ENCODE measurements around the gene NIBAN1. TPM values are rescaled to one million over a fixed set of nuclear protein-coding genes. Genes with fewer than 3 reads are reported as not detected.
A peak's percentile ranks its signal among the peaks of the same experiment; 100 is the strongest.

Gene NIBAN1
- total and polyA plus RNA-seq, 9 of the 15 experiments (the other 6 are each of a cell fraction or from before 2014, with no cell fraction given): 1.5 to 26.6 (median 16.2) TPM

DNA sequence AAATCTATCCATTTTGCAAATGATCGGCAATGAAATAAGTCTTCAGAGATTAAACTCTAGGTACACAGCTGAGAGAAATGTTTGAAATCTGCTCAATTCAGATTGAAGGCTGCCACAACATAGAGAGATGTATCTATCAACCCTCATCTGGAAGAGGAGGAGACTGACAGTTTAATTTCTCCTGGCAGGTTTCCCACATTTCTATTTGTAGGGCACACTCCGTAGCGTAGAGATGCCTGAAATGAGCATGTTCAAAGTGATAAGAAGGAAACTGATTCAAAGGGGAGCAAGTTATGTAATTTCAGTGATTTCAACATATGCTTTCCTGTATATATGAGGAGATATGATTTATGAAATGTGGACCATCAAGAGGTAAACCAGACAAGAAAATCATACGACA, 44.1 kb downstream of the NIBAN1 start (continued):
- TF ChIP-seq KLF16 (IDR thresholded peaks at IDR 0.05) (peak; percentile 68), NFE2L1 (tag; IDR thresholded peaks at IDR 0.05; ENCODE audit: borderline replicate concordance, low read depth) (no peak), SETDB1 (IDR thresholded peaks at IDR 0.05; ENCODE audit: low read length) (no peak), KDM1A (IDR thresholded peaks at IDR 0.05) (peak; percentile 33 to 51; a peak in 2 of 4 replicates), DPF2 (IDR thresholded peaks at IDR 0.05) (no peak), NCOR1 (IDR thresholded peaks at IDR 0.05) (peak; percentile 47; the same call in 1 of the 2 replicates), ASH1L (IDR thresholded peaks at IDR 0.05; ENCODE audit: borderline replicate concordance, low read depth, partially characterized antibody) (no peak), PHF20 (IDR thresholded peaks at IDR 0.05; ENCODE audit: partially characterized antibody) (no peak), ARID1B (IDR thresholded peaks at IDR 0.05) (no peak; the same call in 1 of the 2 replicates), HDAC3 (IDR thresholded peaks at IDR 0.05; ENCODE audit: borderline replicate concordance, partially characterized antibody) (peak; percentile 54), FOXK1 (CRISPR knock-in tag; IDR thresholded peaks at IDR 0.05; ENCODE audit: borderline replicate concordance) (no peak), TAF9B (IDR thresholded peaks at IDR 0.05; ENCODE audit: partially characterized antibody) (no peak), YBX1 (IDR thresholded peaks at IDR 0.05) (no peak), STAG1 (CRISPR knock-in tag; IDR thresholded peaks at IDR 0.05; ENCODE audit: borderline replicate concordance) (no peak), TAL1 (IDR thresholded peaks at IDR 0.05) (peak; percentile 51), POLR3A (IDR thresholded peaks at IDR 0.05; ENCODE audit: borderline replicate concordance, extremely low read depth, insufficient read depth, insufficient read length) (no peak), TEAD1 (CRISPR knock-in tag; IDR thresholded peaks at IDR 0.05) (0 out of 4 replicates have a peak, but pooled peaks of 1 of the 2 experiments have one; percentile 23), CBFA2T3 (IDR thresholded peaks at IDR 0.05) (peak; percentile 55), ZNF589 (CRISPR knock-in tag; IDR thresholded peaks at IDR 0.05; ENCODE audit: low read depth) (no peak), HDAC2 (IDR thresholded peaks at IDR 0.05) (peak; percentile 71; the same call in 1 of the 2 replicates), FOXK2 (conservative IDR thresholded peaks at IDR 0.05 in 1 of 2, IDR thresholded peaks at IDR 0.05 in 1 of 2; ENCODE audit: low read depth in 2 of 2) (no peak), MTA3 (IDR thresholded peaks at IDR 0.05; ENCODE audit: borderline replicate concordance) (no peak)
- TF ChIP-seq, protein P1, sequence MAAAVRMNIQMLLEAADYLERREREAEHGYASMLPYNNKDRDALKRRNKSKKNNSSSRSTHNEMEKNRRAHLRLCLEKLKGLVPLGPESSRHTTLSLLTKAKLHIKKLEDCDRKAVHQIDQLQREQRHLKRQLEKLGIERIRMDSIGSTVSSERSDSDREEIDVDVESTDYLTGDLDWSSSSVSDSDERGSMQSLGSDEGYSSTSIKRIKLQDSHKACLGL (CRISPR knock-in tag; IDR thresholded peaks at IDR 0.05; ENCODE audit: borderline replicate concordance, poor library complexity, severe bottlenecking): no peak
- TF ChIP-seq, protein P2, sequence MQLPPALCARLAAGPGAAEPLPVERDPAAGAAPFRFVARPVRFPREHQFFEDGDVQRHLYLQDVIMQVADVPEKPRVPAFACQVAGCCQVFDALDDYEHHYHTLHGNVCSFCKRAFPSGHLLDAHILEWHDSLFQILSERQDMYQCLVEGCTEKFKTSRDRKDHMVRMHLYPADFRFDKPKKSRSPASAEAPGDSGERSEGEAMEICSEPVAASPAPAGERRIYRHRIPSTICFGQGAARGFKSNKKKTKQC (CRISPR knock-in tag; IDR thresholded peaks at IDR 0.05): no peak
- TF ChIP-seq, protein P3, sequence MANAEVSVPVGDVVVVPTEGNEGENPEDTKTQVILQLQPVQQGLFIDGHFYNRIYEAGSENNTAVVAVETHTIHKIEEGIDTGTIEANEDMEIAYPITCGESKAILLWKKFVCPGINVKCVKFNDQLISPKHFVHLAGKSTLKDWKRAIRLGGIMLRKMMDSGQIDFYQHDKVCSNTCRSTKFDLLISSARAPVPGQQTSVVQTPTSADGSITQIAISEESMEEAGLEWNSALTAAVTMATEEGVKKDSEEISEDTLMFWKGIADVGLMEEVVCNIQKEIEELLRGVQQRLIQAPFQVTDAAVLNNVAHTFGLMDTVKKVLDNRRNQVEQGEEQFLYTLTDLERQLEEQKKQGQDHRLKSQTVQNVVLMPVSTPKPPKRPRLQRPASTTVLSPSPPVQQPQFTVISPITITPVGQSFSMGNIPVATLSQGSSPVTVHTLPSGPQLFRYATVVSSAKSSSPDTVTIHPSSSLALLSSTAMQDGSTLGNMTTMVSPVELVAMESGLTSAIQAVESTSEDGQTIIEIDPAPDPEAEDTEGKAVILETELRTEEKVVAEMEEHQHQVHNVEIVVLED (CRISPR knock-in tag; IDR thresholded peaks at IDR 0.05): no peak
- TF ChIP-seq, protein P4, sequence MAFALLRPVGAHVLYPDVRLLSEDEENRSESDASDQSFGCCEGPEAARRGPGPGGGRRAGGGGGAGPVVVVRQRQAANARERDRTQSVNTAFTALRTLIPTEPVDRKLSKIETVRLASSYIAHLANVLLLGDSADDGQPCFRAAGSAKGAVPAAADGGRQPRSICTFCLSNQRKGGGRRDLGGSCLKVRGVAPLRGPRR (CRISPR knock-in tag; IDR thresholded peaks at IDR 0.05): no peak
- TF ChIP-seq, protein P5, sequence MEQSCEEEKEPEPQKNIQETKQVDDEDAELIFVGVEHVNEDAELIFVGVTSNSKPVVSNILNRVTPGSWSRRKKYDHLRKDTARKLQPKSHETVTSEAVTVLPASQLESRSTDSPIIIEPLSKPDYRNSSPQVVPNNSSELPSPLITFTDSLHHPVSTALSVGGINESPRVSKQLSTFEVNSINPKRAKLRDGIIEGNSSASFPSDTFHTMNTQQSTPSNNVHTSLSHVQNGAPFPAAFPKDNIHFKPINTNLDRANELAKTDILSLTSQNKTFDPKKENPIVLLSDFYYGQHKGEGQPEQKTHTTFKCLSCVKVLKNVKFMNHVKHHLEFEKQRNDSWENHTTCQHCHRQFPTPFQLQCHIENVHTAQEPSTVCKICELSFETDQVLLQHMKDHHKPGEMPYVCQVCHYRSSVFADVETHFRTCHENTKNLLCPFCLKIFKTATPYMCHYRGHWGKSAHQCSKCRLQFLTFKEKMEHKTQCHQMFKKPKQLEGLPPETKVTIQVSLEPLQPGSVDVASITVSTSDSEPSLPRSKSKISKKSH (CRISPR knock-in tag; IDR thresholded peaks at IDR 0.05): no peak

Measured in K562 (cell line).